NCI-H2107 (cell line): Measurements from ENCODE around the gene TMEM170B.

ENCODE experiments used
- DNase-seq: peaks from one replicate; lab custom pipeline; 2025; lab: John Stamatoyannopoulos, UW

TMEM170B gene

DNA sequence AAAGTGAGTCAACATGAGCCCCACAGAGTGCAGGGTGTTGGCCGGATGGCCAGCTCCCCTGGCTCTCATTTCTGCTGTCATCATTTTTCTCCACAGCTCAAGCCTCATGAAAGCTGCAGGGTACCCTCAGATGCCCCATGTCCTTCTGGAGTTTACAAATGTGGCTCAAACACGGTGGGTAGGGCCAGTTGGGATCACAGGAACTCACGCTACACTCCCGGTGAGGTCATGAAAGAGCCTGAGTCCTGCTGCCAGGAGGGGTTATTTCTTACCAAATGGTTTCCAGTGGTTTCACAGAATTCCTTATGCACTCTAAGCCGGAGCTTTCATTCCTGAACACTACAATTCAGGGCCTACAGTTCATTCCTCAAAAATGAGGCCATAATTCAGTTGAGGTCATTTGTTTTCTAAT lies 78.7 kb downstream of the TMEM170B start:
- DNase-seq: no peak

DNA sequence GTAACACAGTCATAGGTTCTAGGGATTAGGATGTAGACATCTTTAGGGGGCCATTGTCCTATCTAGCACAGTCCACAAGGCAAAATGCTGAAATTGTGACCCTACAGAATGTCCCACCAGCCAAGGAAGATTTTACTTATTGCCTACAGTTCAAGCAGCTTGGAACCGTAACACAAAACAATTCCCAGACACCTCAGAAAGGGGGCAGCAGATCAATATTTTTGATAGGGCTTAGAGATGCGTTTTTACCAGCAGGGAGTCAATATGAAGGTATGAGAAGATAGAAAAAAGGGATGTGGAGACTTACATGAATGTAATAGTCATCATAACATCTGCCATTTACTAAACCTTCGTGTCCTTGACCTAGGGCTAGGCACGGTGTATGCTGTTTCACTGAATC lies 81.0 kb downstream of the TMEM170B start:
- DNase-seq: no peak

DNA sequence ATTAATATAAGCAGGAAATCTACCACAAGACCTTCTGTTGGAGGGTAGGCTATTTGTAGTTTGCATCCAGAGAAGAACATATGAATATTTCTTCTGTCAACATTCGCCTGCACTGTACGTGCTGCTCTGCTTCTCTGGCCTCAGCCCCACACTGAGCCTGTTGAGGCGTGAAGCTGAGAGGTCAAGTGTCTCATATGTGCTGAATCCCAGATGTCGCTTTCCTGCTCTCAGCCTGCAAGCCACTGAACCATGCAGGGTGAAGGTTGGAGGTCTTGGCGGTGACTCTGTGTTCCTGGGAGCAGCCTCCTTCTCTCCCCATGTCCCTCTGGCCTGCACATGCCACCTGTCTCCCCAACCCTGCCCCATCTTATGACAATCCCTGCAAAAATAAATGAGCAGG lies 83.6 kb downstream of the TMEM170B start:
- no peak for DNase-seq

DNA sequence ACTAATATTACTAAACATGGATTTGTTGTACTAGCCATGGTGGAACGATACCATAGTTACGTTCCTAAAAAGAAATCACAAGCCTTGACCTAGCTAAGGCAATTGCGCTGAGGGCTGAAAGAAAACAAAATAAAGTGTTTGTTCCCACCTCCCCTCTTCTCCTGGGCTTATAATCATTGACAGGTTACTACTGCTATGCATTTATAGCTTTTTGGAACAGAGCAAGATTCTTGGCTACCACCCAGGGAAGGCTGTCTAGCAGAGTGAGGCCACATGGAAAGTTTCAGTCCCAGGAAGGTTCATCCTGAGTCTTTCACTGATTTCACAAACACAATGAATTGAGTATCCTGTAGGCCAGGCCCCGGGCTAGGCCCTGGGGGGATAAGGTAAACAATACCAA lies 84.6 kb downstream of the TMEM170B start:
- no peak for DNase-seq

DNA sequence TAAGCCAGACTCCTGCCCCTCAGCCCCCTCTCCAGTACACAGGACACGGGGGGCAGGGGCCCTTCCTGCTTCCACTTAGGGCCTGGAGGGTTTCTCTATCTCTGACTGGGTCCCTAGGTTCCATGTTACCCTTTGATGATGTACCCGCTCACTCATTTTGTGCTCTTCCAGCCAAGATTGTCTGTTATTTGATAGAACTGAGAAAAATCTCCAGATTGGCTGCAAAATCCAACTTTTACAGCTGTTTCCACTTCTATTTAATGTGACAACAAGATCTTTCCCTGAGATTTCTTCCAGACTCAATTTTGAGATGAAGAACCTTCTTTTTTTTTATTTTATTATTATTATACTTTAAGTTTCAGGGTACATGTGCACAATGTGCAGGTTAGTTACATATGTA lies 85.7 kb downstream of the TMEM170B start:
- DNase-seq: no peak

DNA sequence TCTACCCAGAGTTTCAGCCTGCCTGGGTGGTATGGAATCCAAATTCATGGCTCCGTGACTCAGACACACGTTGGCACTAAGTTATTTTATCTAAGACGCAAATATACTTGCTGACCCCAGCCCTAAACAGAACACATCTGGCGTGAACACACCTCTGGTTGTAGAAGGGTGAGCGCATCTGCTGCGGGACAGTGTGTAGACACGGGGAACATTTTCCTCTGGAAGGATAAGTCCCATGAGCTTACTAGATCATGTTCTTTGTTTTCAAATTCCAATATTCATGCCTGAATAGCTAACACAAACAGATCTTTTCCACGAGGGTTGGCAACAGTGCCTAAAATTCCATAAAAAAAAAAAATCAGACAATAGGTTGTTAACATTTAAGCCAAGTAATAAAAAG lies 87.8 kb downstream of the TMEM170B start:
- no peak for DNase-seq

DNA sequence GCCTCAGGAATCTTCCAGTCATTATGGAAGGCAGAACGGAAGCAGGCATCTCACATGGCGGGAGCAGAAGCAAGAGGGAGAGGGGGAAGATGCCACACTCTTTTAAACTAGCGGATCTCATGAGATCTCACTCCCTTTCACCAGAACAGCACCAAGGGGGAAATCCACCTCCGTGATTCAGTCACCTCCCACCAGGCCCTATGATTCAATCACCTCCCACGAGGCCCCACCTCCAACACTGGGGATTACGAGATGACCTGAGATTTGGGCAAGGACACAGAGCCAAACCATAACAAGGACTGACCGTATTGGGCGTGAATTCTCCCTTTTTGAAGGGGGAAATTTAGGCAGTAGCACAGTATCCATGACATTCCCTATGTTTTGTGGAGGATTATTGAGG lies 88.8 kb downstream of the TMEM170B start:
- DNase-seq: no peak

DNA sequence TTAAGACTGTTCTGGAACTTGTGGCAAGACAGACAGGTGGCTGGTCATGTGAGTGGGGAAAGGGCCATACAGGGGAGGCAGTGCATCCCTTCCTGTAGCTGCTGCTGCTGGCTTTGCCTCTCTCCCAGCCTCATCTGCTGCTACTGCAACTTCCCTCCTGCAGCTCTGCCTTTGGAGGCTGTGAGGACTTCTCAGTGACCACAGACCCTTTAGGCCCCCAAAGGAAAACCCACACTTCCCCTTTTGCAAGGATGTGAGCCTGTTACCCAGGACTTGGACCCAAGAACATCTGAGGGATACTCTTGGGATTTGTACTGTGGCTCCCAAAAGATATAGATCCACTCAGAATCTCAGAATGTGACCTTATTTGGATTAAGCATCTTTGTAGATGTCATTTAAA lies 91.0 kb downstream of the TMEM170B start:
- DNase-seq: no peak

DNA sequence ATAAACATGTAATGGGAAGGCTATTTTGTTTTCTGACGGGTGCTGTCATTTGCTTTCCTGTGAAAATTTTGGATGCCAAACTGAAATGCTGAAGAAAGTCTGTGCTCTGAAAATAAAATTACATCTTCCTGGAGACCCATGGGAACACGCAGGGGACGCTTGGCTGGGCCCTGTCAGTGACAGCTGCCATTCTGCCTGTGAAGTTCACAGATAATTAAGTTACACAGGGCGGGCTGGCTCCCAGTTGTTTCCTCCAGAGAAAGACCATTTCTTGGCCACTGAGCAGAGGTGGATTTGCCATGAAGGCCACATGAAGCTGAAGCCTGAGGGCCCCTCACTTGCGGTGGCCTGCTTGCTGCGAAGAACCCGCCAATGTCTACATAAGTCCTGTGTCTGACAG lies 93.5 kb downstream of the TMEM170B start:
- no peak for DNase-seq

DNA sequence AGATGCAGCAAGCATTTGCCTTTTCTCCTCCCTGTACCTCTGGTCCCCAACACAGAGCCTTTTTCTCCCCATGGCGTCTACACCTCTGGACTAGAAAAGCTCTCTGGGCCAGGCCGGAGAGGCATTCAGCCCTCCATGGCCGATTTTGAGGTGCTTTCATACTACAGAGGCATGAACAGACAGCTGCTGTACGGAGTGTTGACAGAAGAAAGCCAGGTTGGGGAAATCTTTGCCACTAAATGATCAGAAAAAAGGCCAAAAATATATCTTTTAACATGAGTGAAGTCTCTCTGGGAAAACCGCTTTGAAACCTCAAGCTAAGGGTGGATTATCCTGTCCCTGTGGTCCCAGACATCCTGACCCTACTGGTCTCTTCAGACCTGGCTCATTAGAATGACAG lies 94.0 kb downstream of the TMEM170B start:
- no peak for DNase-seq

DNA sequence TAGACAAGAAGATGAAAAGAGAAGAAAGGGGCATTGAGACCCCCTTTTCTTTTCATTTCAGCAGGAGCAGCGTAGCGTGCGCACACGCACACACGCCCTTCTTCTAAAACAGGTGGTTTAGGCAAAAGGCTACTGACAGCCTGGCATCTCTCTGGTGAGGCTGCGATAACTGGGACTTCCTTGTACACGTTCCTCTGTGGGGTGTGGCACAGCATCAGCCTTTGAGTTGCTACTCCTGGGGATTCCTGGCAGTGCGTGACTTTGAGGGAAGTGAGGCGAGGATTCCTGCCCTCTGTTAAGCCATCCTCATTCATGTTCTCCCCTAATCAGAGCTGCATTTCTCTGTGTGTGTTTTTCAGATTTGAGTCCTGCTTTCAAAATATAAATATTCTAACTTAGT lies 94.7 kb downstream of the TMEM170B start:
- DNase-seq: no peak

DNA sequence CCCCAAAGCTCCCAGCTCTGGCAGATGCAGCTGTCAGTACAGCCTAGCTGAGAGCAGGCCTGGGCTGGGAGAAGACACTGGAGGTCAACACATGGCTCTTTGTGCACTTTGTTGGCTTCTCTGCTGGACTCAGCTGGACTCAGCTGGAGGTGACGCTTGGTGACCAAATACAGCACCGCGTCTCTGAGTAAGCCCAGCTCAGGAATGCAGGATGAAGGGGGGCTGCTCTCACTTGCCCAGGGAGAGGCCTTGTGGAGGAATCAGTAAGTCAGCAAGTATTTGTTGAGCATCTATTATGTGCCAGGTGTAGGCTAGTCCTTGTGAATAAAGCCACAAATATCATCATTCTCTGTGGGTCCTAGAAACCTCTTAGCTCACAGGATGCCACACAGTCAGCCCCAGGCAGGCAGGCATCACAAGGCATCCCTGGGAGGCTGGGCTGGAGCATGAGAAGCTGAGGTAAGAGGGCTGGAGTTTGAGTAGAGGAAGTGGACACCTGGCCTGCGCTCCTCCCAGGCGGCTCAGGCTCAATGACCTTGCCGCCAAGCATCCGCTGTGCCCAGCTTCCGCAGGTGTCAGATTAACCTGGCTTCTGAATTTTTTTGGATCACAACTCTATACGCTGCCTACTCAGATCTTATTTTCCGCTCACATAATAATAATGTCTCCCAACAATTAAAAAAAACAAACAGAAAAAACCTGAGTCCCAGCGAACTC lies 95.4 kb downstream of the TMEM170B start:
- no peak for DNase-seq
